Sciatic nerve (tissue), 2 donors: ENCODE measurements around the gene FAM43B. TPM values are rescaled to one million over a fixed set of nuclear protein-coding genes. Genes with fewer than 3 reads are reported as not detected.
"Not testable (repeated sequence)": the region's sequence is repeated elsewhere in the genome, so short reads cannot be mapped to it uniquely, and the experiment has no call there.

Experiments used
- ATAC-seq: fragments of 200-7000 bp; cut with Tn5 transposase; one replicate; pipeline ENCODE4 v1.9.1; 2020; ENCODE audit warnings: mild to moderate bottlenecking, moderate library complexity
- DNase-seq: peaks from one replicate; pipeline ENCODE4 v3.0.0-alpha.2; 2020; ENCODE audit warnings: low spot score
- intact Hi-C: fragments of 100-400 bp; cut with DNase I; formaldehyde crosslinking; loops from one replicate; pipeline ENCODE4 v1.14.2; 2022
- total RNA-seq: library from RNA; stranded (reverse); fragmentation: NEBNext Ultra II Directional; extraction: Animal tissue kit (Norgen Biotek cat#: 25700); gene quantifications from one replicate; pipeline ENCODE4 v1.2.1, GENCODE V29; 2021
- donor health status: DM: no; HTN: no; CAD: no.
- donor health status: DM: no; HTN: no; CAD: no.

Gene FAM43B, protein sequence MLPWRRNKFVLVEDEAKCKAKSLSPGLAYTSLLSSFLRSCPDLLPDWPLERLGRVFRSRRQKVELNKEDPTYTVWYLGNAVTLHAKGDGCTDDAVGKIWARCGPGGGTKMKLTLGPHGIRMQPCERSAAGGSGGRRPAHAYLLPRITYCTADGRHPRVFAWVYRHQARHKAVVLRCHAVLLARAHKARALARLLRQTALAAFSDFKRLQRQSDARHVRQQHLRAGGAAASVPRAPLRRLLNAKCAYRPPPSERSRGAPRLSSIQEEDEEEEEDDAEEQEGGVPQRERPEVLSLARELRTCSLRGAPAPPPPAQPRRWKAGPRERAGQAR
- total RNA-seq: 0.18 TPM

DNA sequence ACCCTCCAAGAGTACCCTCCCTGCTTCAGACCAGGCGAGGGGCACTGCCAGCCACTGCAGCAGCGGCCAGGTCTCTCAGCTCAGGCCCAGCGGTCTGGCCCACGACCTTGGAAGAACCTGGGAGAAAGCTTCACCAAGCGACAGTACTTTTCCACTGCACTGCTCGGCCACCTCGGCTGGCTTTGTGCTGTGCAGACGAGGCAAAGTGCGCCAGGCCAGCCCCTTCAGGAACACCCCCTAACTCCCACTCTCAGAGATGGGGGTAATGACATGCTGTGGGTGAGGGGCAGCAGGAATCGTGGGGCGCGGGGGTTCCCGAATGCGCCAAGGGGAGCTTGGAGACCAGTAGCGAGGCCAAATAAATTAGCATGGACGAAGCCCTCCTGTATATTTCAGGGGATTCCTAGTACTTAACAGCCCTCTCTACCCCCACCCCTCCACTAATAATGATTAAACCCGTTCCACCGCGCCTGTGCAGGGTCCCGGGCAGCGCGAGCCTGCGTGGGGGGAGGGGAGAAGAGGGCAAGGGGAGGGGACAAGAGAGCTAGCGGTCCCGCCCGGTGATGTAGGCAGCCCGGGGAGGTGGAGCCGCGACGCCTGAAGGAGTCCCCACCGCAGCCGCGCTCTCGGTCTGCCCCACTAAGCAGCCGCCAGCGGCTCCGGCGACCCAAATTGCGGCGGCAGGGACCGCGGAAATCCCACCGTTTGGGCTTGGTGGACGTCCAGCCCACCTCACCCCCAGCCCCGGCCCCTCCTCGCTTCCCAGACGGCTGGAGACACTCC lies at the start of gene FAM43B:
Gene FAM43B, plus strand, starts transcription at position 629 of the 783 bp plus-strand sequence. CDS start 401 bp downstream, outside the sequence.
- intact Hi-C loops: no loop called here
- ATAC-seq (peak; percentile 87), DNase-seq (no peak)

GRCh38 chr1:20505488-20505887 lies 46.9 kb upstream of the FAM43B start:
- intact Hi-C loops: no loop called here
- no peak for DNase-seq
- ATAC-seq: no peak

- intact Hi-C loops: no loop called here
- ATAC-seq (no peak), DNase-seq (no peak)
Measured at GRCh38 chr1:20507248-20507563, 45.2 kb upstream of the FAM43B start.

DNA sequence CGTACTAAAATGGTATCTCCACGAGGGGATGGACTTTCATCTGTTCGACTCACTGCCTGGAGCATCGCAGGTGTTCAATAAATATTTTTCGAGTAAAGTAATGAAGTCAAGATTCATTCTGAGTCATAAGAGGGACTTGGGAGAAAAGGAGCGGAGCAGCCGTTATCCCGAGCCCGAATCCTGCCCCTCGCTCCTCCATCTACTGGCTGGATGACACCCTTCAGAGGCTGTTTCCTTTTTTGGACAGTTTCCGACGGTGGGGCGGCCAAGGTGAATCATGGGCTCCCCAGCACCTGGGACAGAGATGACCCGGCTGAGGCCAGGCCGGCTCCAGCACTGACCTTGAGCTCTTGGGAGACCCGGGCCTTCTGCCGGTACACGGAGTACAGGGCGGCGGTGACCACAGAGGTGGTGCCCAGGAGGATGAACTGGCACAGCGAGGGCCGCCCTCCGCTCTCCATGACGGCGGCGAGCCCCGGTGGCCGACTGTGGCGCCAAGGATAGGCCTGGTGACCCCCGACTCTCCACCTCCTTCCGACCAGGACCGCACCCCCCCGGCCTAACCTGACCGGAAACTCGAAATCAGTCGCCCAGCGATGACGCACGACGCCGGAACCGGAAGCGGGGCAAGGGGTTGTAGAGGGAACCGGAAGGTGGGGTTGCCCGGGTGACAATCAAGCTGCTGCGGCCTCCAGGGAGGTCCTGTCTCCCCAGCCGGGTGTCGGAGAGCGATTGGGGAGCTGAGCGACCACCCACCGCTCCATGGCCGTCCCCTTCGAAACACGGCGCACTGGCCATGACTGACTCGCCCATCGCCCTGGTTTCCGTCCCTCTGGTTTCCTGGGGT lies 44.6 kb upstream of the FAM43B start, which contains the start of gene MUL1:
Gene MUL1, minus strand, starts transcription at position 588 of the 847 bp plus-strand sequence. Its CDS starts 127 bp downstream, at position 461.
- DNase-seq: peak; percentile 97
- intact Hi-C loops: no loop called here
- peak; percentile 99 for ATAC-seq

GRCh38 chr1:20508411-20508771 lies 44.0 kb upstream of the FAM43B start:
- no peak for DNase-seq
- intact Hi-C loops: no loop called here
- ATAC-seq: no peak

DNA sequence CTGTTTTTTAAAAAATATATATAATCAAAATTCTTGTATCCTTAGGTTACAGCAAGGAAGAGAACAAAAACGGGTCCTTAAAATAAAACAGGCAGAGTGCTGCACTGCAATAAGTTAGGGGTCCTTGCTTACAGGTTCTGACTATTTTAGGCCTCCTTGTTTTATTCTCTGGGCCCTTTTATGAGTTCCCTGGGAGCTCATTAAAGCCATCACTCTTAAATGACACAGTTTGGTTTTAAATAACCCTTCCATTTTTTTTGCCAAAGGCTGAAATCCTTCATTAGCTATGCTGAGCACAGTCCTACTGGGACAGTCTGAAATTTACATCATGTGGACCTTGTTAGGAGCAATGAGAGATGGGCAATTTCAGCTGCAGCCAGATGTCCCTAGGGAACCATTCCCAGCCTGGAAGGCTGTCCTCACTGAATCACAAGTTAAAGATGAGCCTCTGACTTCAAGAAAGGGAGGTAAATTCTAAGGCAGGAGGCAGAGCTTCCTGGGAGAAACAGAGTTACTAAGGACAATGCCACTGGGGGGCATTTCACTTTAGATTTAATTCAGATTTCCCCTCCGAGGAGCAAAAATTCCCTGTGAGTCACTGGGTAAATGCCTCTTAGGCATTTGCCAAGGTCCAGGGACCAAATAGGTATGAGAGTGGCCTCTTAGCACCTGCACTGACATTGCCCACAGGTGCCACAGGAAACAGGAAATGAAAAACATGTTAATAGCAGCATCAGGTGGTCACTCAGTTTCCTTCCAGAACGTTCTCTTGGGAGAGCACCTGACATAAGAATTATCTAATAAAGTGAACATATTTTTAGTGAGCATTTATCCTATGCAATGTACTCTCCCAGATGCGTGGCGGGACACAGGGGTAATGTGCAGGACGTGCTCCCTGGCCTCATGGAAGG lies 40.6 kb upstream of the FAM43B start:
- ATAC-seq (no peak), DNase-seq (no peak)
- intact Hi-C loops: no loop called here

GRCh38 chr1:20519609-20520262 lies 32.6 kb upstream of the FAM43B start:
- ATAC-seq, DNase-seq: not testable (repeated sequence)
- intact Hi-C loops: loop anchor here (10.0 kb wide), 1 partner anchor 125 kb away; no protein-coding TSS in a partner anchor

GRCh38 chr1:20521960-20522861 lies 30.2 kb upstream of the FAM43B start:
- intact Hi-C loops: loop anchor here (10.0 kb wide), 1 partner anchor 123 kb away; no protein-coding TSS in a partner anchor
- DNase-seq (peak; percentile 86), ATAC-seq (peak; percentile 60)

DNA sequence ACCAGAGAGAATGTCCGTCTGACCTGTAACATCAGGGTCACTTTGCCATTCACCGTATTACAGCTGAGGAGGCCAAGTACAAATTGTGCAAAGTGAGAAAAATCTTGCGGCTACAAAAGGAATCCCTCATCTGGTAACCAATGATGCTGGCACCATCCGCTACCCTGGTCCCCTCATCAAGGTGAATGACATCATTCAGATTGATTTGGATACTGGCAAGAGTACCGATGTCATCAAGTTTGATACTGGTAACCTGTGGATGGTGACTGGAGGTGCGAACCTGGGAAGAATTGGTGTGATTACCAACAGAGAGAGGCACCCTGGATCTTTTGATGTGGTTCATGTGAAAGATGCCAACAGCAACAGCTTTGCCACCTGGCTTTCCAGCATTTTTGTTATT lies 26.1 kb upstream of the FAM43B start:
- DNase-seq (no peak), ATAC-seq (no peak)
- intact Hi-C loops: loop anchor here (10.0 kb wide), 1 partner anchor 119 kb away; no protein-coding TSS in a partner anchor

GRCh38 chr1:20528221-20528620 lies 24.2 kb upstream of the FAM43B start:
- no peak for ATAC-seq
- no peak for DNase-seq
- intact Hi-C loops: loop anchor here (10.0 kb wide), 1 partner anchor 117 kb away; no protein-coding TSS in a partner anchor

- ATAC-seq (no peak), DNase-seq (no peak)
- intact Hi-C loops: loop anchor here (5.0 kb wide), 1 partner anchor 1428 kb away; no protein-coding TSS in a partner anchor
Measured at GRCh38 chr1:20530306-20530705, 22.1 kb upstream of the FAM43B start.

DNA sequence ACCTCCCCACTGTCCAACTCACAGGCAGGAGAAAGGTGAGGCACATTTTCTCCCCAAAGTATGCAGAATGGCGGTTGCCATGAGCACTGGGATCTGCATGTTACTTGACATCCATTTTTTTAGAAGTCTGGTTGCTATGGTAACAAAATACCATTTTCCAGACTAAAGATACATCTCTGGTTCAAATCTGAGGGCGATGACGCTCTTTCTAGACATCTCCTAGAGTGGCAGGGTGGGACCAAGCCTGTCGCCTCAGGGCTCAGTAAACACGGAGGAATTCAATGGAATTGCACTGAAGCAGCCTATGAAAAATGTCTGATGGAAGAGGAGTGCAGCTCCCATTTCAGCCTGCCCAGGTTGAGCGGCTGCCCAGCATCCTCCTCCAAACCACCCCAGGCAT lies 21.5 kb upstream of the FAM43B start:
- ATAC-seq (no peak), DNase-seq (no peak)
- intact Hi-C loops: loop anchor here (5.0 kb wide), 1 partner anchor 1429 kb away; no protein-coding TSS in a partner anchor

DNA sequence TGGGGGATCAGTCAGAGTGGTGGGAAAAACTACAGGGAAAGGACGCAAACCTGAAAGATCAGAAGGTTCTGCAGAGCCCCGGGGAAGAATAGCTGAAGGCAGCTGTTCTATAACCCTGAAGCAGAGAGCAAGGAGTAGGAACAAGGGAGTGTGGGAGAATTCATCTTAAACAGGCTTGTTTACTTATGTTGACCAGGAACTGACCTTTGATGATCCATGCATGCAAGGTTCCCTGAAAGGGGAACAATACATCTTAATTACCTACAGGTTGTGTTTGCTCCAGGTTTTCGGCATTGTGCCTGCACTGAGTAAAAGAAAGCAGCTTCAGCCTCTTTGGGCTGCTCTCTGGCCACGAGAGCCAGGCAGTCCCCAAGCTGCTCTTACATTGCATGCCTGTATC lies 18.7 kb upstream of the FAM43B start:
- DNase-seq (no peak), ATAC-seq (no peak)
- intact Hi-C loops: loop anchor here (5.0 kb wide), 1 partner anchor 1431 kb away; no protein-coding TSS in a partner anchor

DNA sequence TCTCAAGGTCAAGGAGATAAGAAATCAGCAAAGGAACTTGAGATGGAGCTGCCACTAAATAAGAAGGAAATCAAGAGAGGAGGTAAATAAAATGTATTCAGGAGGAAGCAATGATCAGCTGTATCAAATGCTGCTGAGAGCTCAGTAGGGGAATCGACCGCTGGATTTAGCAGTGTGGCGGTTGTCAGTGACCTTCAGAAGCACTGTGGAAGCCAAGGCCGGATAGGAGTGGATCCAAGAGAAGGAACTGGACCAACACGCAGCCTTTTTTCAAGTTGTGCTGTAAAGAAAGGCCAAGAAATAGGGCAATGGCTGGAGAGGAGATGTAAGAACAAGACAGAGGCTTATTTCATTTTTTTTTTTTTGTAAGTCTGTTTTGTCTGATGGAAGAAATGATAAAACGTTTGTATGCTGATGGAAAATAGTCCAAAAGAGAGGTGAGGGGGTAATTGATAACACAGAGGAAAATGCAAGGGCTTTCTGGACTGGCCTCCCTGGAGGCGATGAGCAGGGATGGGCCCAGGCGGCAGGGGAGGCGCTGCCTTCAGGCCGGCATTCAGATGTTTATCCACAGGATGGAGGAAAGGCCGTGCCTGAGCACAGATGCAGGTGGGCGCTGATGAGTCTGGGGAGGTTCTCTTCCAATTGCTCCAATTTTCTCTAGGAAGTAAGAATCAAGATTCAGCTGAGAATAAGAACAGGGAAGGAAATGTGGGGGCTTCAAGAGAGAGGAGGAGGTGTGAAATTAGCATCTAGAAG lies 17.5 kb upstream of the FAM43B start:
- intact Hi-C loops: loop anchor here (5.0 kb wide), 1 partner anchor 1433 kb away; no protein-coding TSS in a partner anchor
- ATAC-seq (no peak), DNase-seq (no peak)

GRCh38 chr1:20538227-20538626 lies 14.1 kb upstream of the FAM43B start:
- DNase-seq: no peak
- intact Hi-C loops: no loop called here
- ATAC-seq: no peak
